Measurements from ENCODE around the gene FOXO4. TPM values are rescaled to one million over a fixed set of nuclear protein-coding genes. Genes with fewer than 3 reads are reported as not detected.

The FOXO4 gene
- total RNA-seq, 1 donor from 2014 or later = 9.9 TPM

GRCh38 chrX:71144651-71145050, 49.0 kb downstream of the FOXO4 start, which contains the start of gene NLGN3:
Gene NLGN3 (plus strand): TSS chrX:71144841. CDS start chrX:71147750, 2,909 bp downstream.
- DNase-seq = no peak

GRCh38 chrX:71147496-71148277, 52.0 kb downstream of the FOXO4 start:
- no peak for DNase-seq

- DNase-seq = no peak
Measured at GRCh38 chrX:71148278-71148663, 52.6 kb downstream of the FOXO4 start.

- no peak for DNase-seq
Measured at GRCh38 chrX:71151366-71151765, 55.7 kb downstream of the FOXO4 start.

Small RNAs within 50 kb of the gene (small RNA-seq; reads per million reads assigned to genes)
- gene CXorf65 (ENCODE audit: low replicate concordance) = not detected

Other genes starting within 250 kb of the FOXO4 start
- not detected for gene TEX11, start 187.1 kb upstream of the FOXO4 start, total RNA-seq
- 0.30 TPM for gene SLC7A3, start 164.8 kb upstream of the FOXO4 start, total RNA-seq
- gene SNX12, start 27.5 kb upstream of the FOXO4 start, total RNA-seq = 31.2 TPM
- gene CXorf65, start 10.9 kb downstream of the FOXO4 start, total RNA-seq = not detected
- gene IL2RG, start 15.7 kb downstream of the FOXO4 start, total RNA-seq = 2.6 TPM
- 36.4 TPM for gene MED12, start 22.7 kb downstream of the FOXO4 start, total RNA-seq
- gene NLGN3, start 49.0 kb downstream of the FOXO4 start, total RNA-seq = 1.4 TPM
- gene GJB1, start 127.4 kb downstream of the FOXO4 start, total RNA-seq = 0.30 TPM
- gene ZMYM3, start 158.3 kb downstream of the FOXO4 start, total RNA-seq = 14.6 TPM
- gene NONO, start 187.8 kb downstream of the FOXO4 start, total RNA-seq = 258 TPM
- 10.9 TPM for gene ITGB1BP2, start 205.9 kb downstream of the FOXO4 start, total RNA-seq

Data from skin of body (tissue), 3 donors.